GM12865 (cell line): ENCODE results near the gene GRIN2C.
A peak's percentile ranks its signal among the peaks of the same experiment; 100 is the strongest.

Source experiments
- DNase-seq: peaks from one replicate; pipeline ENCODE4 v3.0.0; 2010; ENCODE audit warnings: low read depth
- H3K4me3 ChIP-seq: 2 replicates; pipeline ENCODE4 v1.5.1; 2011; ENCODE audit warnings: mild to moderate bottlenecking, low read depth, low read length, control low read depth
- CTCF ChIP-seq: IDR thresholded peaks from 2 replicates; pipeline ENCODE4 v1.5.1; 2011; ENCODE audit warnings: low read length, control low read depth, low read depth, inconsistent platforms; ENCODE audit not compliant: insufficient read depth; ENCODE audit errors: missing control alignments

The GRIN2C gene

GRCh38 chr17:74862919-74863318 is 3.2 kb upstream of the GRIN2C start:
- TF ChIP-seq CTCF = no peak
- no peak for DNase-seq
- no peak overlapping the region for H3K4me3 ChIP-seq

GRCh38 chr17:74862108-74862901 is 2.6 kb upstream of the GRIN2C start:
- DNase-seq = peak; percentile 51

GRCh38 chr17:74861662-74862107 is 2.0 kb upstream of the GRIN2C start:
- no peak for DNase-seq
- H3K4me3 ChIP-seq = no peak overlapping the region
- no peak for TF ChIP-seq CTCF

More at GRCh38 chr17:74862108-74862901, 2.6 kb upstream of the GRIN2C start:
- peak; percentile 70 for TF ChIP-seq CTCF
- H3K4me3 ChIP-seq = no peak overlapping the region

- DNase-seq = no peak
- H3K4me3 ChIP-seq = no peak overlapping the region
- no peak for TF ChIP-seq CTCF
These were observed 1.4 kb upstream of the GRIN2C start for GRCh38 chr17:74860872-74861661.

- no peak overlapping the region for H3K4me3 ChIP-seq
- DNase-seq = no peak
- TF ChIP-seq CTCF = no peak
These were observed 665 bp upstream of the GRIN2C start for GRCh38 chr17:74860229-74860871.

GRCh38 chr17:74858672-74859458 is 820 bp downstream of the GRIN2C start:
- TF ChIP-seq CTCF = no peak
- DNase-seq = no peak
- H3K4me3 ChIP-seq = no peak overlapping the region
